ENCODE results near the gene STEAP4.

GRCh38 chr7:88339195-88339922 lies 32.7 kb upstream of the STEAP4 start:
- TF ChIP-seq, protein P1, sequence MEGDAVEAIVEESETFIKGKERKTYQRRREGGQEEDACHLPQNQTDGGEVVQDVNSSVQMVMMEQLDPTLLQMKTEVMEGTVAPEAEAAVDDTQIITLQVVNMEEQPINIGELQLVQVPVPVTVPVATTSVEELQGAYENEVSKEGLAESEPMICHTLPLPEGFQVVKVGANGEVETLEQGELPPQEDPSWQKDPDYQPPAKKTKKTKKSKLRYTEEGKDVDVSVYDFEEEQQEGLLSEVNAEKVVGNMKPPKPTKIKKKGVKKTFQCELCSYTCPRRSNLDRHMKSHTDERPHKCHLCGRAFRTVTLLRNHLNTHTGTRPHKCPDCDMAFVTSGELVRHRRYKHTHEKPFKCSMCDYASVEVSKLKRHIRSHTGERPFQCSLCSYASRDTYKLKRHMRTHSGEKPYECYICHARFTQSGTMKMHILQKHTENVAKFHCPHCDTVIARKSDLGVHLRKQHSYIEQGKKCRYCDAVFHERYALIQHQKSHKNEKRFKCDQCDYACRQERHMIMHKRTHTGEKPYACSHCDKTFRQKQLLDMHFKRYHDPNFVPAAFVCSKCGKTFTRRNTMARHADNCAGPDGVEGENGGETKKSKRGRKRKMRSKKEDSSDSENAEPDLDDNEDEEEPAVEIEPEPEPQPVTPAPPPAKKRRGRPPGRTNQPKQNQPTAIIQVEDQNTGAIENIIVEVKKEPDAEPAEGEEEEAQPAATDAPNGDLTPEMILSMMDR (IDR thresholded peaks at IDR 0.05): no peak
- TF ChIP-seq POLR2A (IDR thresholded peaks at IDR 0.05): no peak
